Activated naive CD8-positive, alpha-beta T cell (primary cell): ENCODE results near the gene COQ10B.
"Not testable (repeated sequence)": the region's sequence is repeated elsewhere in the genome, so short reads cannot be mapped to it uniquely, and the experiment has no call there.

Source experiments
- H3K27ac Mint-ChIP-seq: one replicate; pipeline ENCODE4 v1.8.0; 2021; ENCODE audit warnings: mixed read lengths
- H3K27me3 Mint-ChIP-seq: one replicate; pipeline ENCODE4 v1.8.0; 2021; ENCODE audit warnings: mixed read lengths
- H3K36me3 Mint-ChIP-seq: one replicate; pipeline ENCODE4 v1.8.0; 2021; ENCODE audit warnings: mixed read lengths
- H3K4me1 Mint-ChIP-seq: one replicate; pipeline ENCODE4 v1.8.0; 2021; ENCODE audit warnings: low read depth, mixed read lengths
- H3K4me3 Mint-ChIP-seq: one replicate; pipeline ENCODE4 v1.8.0; 2021; ENCODE audit warnings: mild to moderate bottlenecking, mixed read lengths
- H3K9me3 Mint-ChIP-seq: one replicate; pipeline ENCODE4 v1.8.0; 2021; ENCODE audit warnings: low read depth, mixed read lengths

Gene COQ10B

GRCh38 chr2:197453123-197453913 is at the start of gene COQ10B:
Gene COQ10B (plus strand): TSS chr2:197453552. CDS start chr2:197453561, 9 bp downstream.
- Mint-ChIP-seq H3K4me1 (peaks cover 45% of the 10 kb centered on the region), H3K27ac (peak within 1 kb of the TSS; percentile 100), H3K9me3 (no peaks in the 10 kb centered on the region), H3K4me3 (peak within 1 kb of the TSS; percentile 98), H3K36me3 (peaks cover 3% of the 10 kb centered on the region), H3K27me3 (no peaks in the 10 kb centered on the region)

GRCh38 chr2:197405582-197405981 is 47.8 kb upstream of the COQ10B start:
- Mint-ChIP-seq H3K4me1 (no peaks in the 10 kb centered on the region), H3K36me3 (peaks cover 6% of the 10 kb centered on the region), H3K4me3 (no peak overlapping the region), H3K27ac (no peak overlapping the region), H3K27me3 (no peaks in the 10 kb centered on the region), H3K9me3 (no peaks in the 10 kb centered on the region)

DNA sequence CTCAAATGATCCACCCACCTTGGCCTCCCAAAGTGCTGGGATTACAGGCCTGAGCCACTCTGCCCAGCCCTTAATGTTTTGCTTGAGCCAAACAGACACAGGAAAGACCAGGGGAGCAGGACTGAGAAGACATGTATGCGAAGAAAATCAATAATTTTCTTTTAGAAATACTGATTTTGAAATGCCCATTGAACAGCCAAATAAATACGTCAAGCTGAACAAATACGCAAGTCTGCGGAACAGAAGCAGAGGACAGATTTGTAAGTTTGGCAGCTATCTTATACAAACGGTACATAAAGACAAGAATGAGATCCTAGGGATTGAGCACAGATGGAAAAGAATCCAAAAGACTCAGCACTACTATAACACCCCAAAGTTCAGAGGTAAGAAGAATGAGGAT is 39.3 kb upstream of the COQ10B start:
- H3K9me3 Mint-ChIP-seq: no peaks in the 10 kb centered on the region
- peak overlapping the region; percentile 23 for H3K27ac Mint-ChIP-seq
- H3K4me1 Mint-ChIP-seq: peaks cover 8% of the 10 kb centered on the region
- no peaks in the 10 kb centered on the region for H3K27me3 Mint-ChIP-seq
- peaks cover 10% of the 10 kb centered on the region for H3K36me3 Mint-ChIP-seq
- H3K4me3 Mint-ChIP-seq: no peak overlapping the region

GRCh38 chr2:197414515-197414914 is 38.8 kb upstream of the COQ10B start:
- Mint-ChIP-seq H3K27ac (peak overlapping the region; percentile 23), H3K36me3 (peaks cover 10% of the 10 kb centered on the region), H3K9me3 (no peaks in the 10 kb centered on the region), H3K4me3 (no peak overlapping the region), H3K27me3 (no peaks in the 10 kb centered on the region), H3K4me1 (peaks cover 8% of the 10 kb centered on the region)

GRCh38 chr2:197416268-197416667 is 37.1 kb upstream of the COQ10B start:
- no peaks in the 10 kb centered on the region for H3K27me3 Mint-ChIP-seq
- H3K27ac Mint-ChIP-seq: no peak overlapping the region
- no peak overlapping the region for H3K4me3 Mint-ChIP-seq
- H3K9me3 Mint-ChIP-seq: no peaks in the 10 kb centered on the region
- H3K36me3 Mint-ChIP-seq: peaks cover 8% of the 10 kb centered on the region
- H3K4me1 Mint-ChIP-seq: peaks cover 17% of the 10 kb centered on the region

DNA sequence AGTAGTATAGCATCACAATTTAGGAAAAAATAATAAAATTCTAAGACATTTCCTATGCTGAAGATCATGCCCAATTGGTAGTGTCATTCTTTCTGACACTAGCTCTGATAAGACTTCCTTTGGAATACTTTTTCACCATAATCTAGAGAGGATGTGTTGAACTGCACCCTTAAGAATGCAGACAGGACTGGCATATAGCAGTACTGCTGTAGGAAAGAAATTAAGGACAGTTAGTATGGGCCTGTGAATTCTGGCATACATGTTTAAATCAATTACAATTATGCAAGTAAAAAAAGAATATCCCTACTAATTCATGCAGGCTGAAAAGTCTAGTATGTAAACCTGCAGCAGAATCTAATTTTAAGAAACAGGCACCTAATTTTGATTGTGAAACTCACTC is 33.9 kb upstream of the COQ10B start:
- peaks cover 29% of the 10 kb centered on the region for H3K4me1 Mint-ChIP-seq
- H3K4me3 Mint-ChIP-seq: no peak overlapping the region
- H3K27ac Mint-ChIP-seq: no peak overlapping the region
- H3K36me3 Mint-ChIP-seq: peaks cover 5% of the 10 kb centered on the region
- no peaks in the 10 kb centered on the region for H3K9me3 Mint-ChIP-seq
- no peaks in the 10 kb centered on the region for H3K27me3 Mint-ChIP-seq

- H3K27ac Mint-ChIP-seq: peak overlapping the region; percentile 3
- no peak overlapping the region for H3K4me3 Mint-ChIP-seq
- no peaks in the 10 kb centered on the region for H3K27me3 Mint-ChIP-seq
- H3K36me3 Mint-ChIP-seq: no peaks in the 10 kb centered on the region
- no peaks in the 10 kb centered on the region for H3K9me3 Mint-ChIP-seq
- H3K4me1 Mint-ChIP-seq: peaks cover 54% of the 10 kb centered on the region
Measured at GRCh38 chr2:197423307-197423706, 30.0 kb upstream of the COQ10B start.

GRCh38 chr2:197425550-197425949 is 27.8 kb upstream of the COQ10B start:
- Mint-ChIP-seq H3K27me3 (no peaks in the 10 kb centered on the region), H3K4me3 (peak overlapping the region; percentile 33), H3K27ac (peak overlapping the region; percentile 90), H3K9me3 (no peaks in the 10 kb centered on the region), H3K4me1 (peaks cover 70% of the 10 kb centered on the region), H3K36me3 (peaks cover 2% of the 10 kb centered on the region)

- Mint-ChIP-seq H3K9me3 (no peaks in the 10 kb centered on the region), H3K4me3 (peak overlapping the region; percentile 64), H3K4me1 (peaks cover 77% of the 10 kb centered on the region), H3K36me3 (peaks cover 4% of the 10 kb centered on the region), H3K27me3 (no peaks in the 10 kb centered on the region), H3K27ac (peak overlapping the region; percentile 90)
Measured at GRCh38 chr2:197426723-197427603, 26.4 kb upstream of the COQ10B start.

DNA sequence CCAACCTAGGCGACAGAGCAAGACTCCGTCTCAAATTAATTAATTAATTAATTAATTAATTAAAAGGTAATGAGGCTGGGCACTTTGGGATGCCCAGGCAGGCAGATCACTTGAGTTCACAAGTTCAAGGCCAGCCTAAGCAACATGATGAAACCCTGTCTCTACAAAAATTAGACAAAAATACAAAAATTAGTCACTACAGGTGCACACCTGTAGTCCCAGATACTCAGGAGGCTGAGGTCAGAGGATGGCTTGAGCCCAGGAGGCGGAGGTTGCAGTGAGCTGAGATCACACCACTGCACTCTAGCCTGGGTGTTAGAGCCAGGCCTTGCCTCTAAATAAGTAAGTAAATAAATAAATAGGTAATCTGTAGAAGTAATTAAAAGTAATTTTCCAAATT is 25.4 kb upstream of the COQ10B start:
- Mint-ChIP-seq H3K4me3 (no peak overlapping the region), H3K36me3 (peaks cover 4% of the 10 kb centered on the region), H3K27ac (peak overlapping the region; percentile 96)

DNA sequence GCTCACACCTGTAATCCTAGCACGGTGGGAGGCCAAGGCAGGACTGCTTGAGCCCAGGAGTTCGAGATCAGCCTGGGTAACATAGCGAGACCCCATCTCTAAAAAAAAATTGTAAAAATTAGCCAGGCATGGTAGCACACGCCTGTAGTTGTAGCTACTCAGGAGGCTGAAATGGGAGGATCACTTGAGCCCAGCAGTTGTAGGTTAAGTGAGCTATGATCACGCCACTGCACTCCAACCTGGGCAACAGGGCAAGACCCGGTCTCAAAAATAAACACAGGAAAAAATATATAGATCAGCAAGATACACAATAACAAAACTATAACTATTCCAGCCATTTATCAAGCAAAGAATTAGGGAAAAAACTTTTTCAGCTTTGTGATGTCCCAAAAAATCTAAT is 21.5 kb upstream of the COQ10B start:
- H3K27ac Mint-ChIP-seq: peak overlapping the region; percentile 96
- peaks cover 4% of the 10 kb centered on the region for H3K36me3 Mint-ChIP-seq
- H3K4me1 Mint-ChIP-seq: peaks cover 76% of the 10 kb centered on the region
- H3K27me3 Mint-ChIP-seq: no peaks in the 10 kb centered on the region
- H3K4me3 Mint-ChIP-seq: peak overlapping the region; percentile 97
- H3K9me3 Mint-ChIP-seq: no peaks in the 10 kb centered on the region

More for the DNA sequence above, 25.4 kb upstream of the COQ10B start:
- Mint-ChIP-seq H3K27me3 (no peaks in the 10 kb centered on the region), H3K9me3 (no peaks in the 10 kb centered on the region), H3K4me1 (peaks cover 87% of the 10 kb centered on the region)

- H3K27me3 Mint-ChIP-seq, H3K36me3 Mint-ChIP-seq, H3K9me3 Mint-ChIP-seq: not testable (repeated sequence)
- Mint-ChIP-seq H3K4me3 (peak overlapping the region; percentile 97), H3K27ac (peak overlapping the region; percentile 96), H3K4me1 (peaks cover 70% of the 10 kb centered on the region)
Measured at GRCh38 chr2:197432527-197432926, 20.8 kb upstream of the COQ10B start.

GRCh38 chr2:197433780-197434438 is 19.4 kb upstream of the COQ10B start:
- Mint-ChIP-seq H3K27ac (peak overlapping the region; percentile 100), H3K27me3 (no peaks in the 10 kb centered on the region), H3K4me1 (peaks cover 60% of the 10 kb centered on the region), H3K4me3 (peak overlapping the region; percentile 97), H3K9me3 (no peaks in the 10 kb centered on the region), H3K36me3 (peaks cover 4% of the 10 kb centered on the region)

DNA sequence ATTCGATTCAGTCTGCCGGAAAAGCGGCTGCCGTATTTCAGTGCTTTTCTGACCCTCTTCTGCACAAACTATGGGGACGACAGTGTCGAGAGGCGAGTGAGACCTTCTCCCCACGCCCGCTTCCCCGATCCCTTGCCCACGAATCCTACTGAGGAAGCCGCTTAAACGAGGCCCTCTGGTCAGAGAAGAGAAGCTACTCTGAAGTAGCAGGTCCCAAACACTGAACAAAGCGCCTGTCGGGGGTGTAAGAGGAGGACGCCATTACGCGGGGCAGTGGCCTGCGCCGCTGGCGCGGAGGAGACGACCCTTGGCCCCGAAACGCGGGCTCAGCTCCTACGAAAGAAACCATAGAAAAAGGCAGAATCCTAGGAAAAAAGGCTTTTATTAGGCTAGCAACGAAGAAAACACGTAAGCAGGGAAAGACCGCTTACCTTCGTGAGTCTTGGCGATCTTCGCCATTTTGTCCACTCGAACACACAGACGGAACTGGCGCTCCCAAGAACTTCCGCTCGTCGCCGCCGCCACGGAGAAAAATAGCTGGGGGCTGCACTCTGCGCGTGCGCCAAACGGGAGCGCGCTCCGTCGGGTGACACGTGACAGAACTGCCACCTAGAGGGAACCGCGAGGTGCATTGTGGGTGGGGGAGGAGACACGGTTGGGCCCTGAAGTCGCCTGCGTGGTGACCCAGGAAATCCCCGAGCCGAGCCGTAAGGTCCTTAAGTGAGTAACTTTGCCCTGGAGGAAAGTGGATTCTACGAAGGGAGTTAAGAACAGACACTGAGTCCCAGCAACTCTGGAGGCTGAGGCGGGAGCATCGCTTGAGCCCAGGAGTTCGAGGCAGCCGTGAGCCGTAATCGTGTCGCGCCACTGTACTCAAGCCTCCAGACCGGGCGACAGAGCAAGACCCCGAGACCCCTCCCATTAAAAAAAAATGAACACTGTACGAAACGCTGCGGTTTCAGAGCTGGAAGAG is 18.5 kb upstream of the COQ10B start, which contains the start of gene SF3B1:
Gene SF3B1 (minus strand): TSS at position 488 of the 973 bp plus-strand sequence. CDS start 29 bp downstream, at position 459.
- peak within 1 kb of the TSS; percentile 100 for H3K27ac Mint-ChIP-seq
- peaks cover 2% of the 10 kb centered on the region for H3K36me3 Mint-ChIP-seq
- no peaks in the 10 kb centered on the region for H3K9me3 Mint-ChIP-seq
- peak within 1 kb of the TSS; percentile 97 for H3K4me3 Mint-ChIP-seq
- peaks cover 51% of the 10 kb centered on the region for H3K4me1 Mint-ChIP-seq
- no peaks in the 10 kb centered on the region for H3K27me3 Mint-ChIP-seq
